ENCODE data around the gene NPTX1. TPM values are rescaled to one million over a fixed set of nuclear protein-coding genes. Genes with fewer than 3 reads are reported as not detected.

The NPTX1 gene
- total RNA-seq, 1 donor from 2014 or later = 1.9 TPM

DNA sequence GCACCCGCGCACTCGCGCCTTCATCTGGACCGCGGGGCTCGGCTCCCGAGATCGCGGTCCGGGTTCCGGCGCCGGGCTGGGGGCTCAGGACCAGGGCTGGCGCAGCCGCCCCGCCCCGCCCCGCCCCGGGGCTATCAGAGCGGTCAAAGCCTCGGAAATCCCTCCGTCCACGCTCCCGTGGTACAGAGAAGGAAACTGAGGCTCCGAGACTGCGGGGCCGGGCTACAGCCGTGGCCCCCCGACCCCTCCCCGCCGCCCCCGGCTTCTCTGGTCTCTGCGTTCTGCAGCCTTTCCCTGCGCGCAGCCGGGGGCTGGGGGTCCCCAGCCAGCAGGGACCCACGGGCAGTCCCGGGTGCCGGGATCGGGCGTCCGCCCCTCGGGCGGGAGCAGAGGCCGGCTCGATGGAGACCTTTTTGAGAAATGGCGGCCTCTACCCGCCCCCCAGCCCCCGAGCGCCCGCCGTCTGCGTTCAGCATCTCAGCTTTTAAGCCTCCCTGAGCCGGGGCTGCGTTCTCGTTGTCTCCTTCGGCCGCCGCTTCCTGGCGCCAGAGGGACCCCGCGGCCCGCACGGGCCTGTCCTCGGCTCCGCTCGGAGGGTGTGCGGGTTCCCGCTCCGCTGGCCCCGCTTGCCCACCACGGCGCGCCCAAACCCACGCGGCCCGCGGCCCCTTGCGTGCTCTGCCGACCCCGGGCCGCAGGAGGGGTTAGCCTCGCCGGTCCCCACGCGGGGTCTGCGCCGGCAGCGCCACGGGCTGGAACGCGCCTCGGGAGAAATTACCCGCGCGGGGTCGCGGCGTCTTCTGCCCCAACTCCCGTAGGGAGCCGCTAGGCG, 1.5 kb upstream of the NPTX1 start:
- H3K4me3 Mint-ChIP-seq = no peak overlapping the region
- H3K4me1 Mint-ChIP-seq = peaks cover 9% of the 10 kb centered on the region
- no peaks in the 10 kb centered on the region for H3K36me3 Mint-ChIP-seq (ENCODE audit: low read depth)
- DNase-seq (ENCODE audit: low read depth, low spot score) = peak; percentile 64
- TF ChIP-seq, protein P1, sequence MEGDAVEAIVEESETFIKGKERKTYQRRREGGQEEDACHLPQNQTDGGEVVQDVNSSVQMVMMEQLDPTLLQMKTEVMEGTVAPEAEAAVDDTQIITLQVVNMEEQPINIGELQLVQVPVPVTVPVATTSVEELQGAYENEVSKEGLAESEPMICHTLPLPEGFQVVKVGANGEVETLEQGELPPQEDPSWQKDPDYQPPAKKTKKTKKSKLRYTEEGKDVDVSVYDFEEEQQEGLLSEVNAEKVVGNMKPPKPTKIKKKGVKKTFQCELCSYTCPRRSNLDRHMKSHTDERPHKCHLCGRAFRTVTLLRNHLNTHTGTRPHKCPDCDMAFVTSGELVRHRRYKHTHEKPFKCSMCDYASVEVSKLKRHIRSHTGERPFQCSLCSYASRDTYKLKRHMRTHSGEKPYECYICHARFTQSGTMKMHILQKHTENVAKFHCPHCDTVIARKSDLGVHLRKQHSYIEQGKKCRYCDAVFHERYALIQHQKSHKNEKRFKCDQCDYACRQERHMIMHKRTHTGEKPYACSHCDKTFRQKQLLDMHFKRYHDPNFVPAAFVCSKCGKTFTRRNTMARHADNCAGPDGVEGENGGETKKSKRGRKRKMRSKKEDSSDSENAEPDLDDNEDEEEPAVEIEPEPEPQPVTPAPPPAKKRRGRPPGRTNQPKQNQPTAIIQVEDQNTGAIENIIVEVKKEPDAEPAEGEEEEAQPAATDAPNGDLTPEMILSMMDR (conservative IDR thresholded peaks at IDR 0.05) = peak; percentile 54
- no peaks in the 10 kb centered on the region for H3K9me3 Mint-ChIP-seq
- H3K27ac Mint-ChIP-seq (ENCODE audit: unreplicated experiment) = no peak overlapping the region
- H3K27me3 Mint-ChIP-seq (ENCODE audit: low read depth) = peaks cover 80% of the 10 kb centered on the region

DNA sequence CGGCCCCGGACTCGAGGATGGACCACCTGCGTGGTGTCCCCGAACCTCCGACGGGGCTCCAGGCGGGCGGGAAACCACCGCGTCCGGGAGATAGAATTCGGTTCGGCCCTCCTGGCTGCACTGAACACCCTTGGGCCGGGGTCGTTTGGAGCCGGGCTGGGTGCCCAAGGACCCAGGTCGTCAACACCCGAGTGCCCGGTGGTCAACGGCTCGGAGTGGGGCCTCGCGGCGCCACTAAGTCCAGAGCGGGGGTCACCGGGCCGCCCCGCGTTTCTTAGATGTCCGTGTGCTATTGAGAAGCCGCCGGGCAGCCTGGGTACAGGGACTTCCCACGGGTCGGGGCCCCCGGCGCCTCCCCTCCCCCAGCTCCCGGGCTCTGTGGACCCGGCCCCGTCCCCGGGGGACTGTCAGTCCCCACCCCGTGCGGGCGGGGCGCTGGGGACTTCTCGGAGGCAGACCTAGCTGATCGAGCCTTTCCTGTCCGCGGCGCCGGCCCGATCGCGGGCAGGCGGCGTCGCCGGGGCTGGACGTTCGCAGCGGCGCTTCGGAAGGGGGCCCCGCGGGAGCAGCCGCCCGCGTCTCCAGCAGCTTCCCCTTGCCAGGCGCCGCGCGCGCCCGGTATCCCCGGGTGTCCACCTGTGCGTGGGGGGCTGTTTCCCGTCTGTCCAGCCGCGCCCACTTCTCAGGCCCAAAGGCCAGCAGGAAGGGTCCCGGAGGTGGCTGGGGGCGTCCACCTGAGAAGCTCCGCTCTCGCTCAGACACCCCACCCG, 655 bp upstream of the NPTX1 start:
- TF ChIP-seq, protein P1 (conservative IDR thresholded peaks at IDR 0.05) = no peak
- no peak for DNase-seq (ENCODE audit: low read depth, low spot score)
- Mint-ChIP-seq H3K4me3 (no peak overlapping the region), H3K27ac (ENCODE audit: unreplicated experiment) (no peak overlapping the region), H3K9me3 (no peaks in the 10 kb centered on the region), H3K27me3 (ENCODE audit: low read depth) (peaks cover 80% of the 10 kb centered on the region), H3K36me3 (ENCODE audit: low read depth) (no peaks in the 10 kb centered on the region), H3K4me1 (peaks cover 9% of the 10 kb centered on the region)

DNA sequence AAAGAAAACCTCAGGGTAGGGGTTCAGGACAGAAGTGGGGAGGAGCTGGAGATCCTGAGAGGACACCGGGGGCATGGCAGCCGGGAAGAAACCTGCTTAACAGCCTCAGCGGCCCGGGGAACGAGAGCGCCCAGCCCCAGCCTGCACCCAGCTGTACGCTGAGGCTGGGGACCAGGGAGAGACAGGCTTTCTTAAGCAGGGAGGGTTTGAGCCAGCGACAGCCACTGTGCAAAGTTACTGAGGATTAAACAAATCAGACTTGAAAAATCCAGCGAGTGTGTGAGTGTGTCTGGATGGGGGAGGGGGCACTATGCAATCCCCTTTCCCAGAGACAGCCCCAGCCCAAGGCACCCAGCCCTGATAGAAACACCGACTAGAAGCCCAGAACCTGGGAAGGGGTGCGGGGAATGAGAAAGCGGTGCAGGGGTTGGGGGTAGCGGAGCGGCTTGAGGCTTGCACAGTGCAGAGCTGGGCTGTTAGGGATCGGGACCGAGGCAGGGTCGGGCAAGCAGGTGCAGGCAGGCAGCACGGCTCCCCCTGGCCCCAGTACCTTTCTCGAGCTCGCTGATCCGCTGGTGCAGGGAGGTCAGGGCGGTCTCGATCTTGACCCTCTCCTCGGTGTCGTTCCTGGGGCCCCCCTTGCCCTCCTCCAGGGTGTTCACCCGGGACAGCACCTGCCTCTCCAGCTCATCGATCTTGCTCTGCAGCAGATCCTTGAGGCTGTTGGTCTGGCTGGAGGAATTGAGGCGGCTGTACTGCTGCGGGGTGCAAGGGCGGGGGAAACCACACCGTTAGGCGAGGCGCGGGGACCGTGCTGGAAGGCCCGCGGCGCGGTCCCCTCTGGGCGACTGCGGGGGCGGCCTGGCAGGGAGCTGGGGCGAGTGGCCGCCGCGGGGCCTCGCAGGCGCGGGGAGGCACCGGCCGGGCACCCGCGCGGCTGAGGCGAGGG, 1.2 kb downstream of the NPTX1 start:
- Mint-ChIP-seq H3K36me3 (ENCODE audit: low read depth) (no peaks in the 10 kb centered on the region), H3K4me1 (peaks cover 9% of the 10 kb centered on the region), H3K9me3 (no peaks in the 10 kb centered on the region), H3K27me3 (ENCODE audit: low read depth) (peaks cover 80% of the 10 kb centered on the region), H3K27ac (ENCODE audit: unreplicated experiment) (no peak overlapping the region), H3K4me3 (peak overlapping the region; percentile 83)
- DNase-seq (ENCODE audit: low read depth, low spot score) = no peak
- TF ChIP-seq, protein P1 (conservative IDR thresholded peaks at IDR 0.05) = no peak

DNA sequence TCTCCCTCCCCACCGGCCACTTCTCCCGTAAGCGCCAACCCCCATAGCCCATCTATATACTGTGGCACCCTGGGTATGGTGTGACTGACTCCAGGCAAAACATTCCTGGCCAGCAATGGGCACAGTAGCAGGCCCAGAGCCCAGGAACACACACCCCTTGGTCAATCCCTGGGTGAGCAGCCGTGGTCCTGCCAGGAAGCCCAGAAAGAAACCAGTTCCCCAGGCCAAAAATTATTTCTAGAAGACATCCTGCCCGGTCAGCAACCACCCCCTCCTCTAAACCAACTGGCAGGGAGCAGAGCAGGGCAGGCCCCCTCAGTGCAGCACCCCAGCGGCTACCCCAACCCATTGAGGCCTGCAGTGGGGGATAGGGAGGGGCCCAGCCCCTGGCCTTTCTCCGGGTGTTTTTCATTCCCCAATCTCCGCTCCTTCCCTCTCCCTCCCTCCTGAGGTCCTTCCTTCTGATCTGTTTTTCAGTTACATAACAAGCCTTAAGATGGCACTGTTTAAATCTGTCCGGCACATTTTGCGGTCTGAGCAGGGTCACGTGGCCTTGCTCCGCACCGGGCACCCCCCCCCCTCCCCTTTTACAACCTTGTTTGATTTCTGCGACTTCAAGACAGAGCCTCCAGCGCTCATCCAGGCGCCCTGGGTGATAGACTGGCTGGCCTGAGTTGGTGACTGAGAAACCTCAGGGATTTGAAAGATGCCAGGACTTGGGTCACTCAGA, 2.0 kb downstream of the NPTX1 start:
- H3K27me3 Mint-ChIP-seq (ENCODE audit: low read depth) = peaks cover 74% of the 10 kb centered on the region
- no peak overlapping the region for H3K27ac Mint-ChIP-seq (ENCODE audit: unreplicated experiment)
- peak overlapping the region; percentile 83 for H3K4me3 Mint-ChIP-seq
- H3K9me3 Mint-ChIP-seq = no peaks in the 10 kb centered on the region
- TF ChIP-seq, protein P1 (conservative IDR thresholded peaks at IDR 0.05) = peak; percentile 44
- peaks cover 9% of the 10 kb centered on the region for H3K4me1 Mint-ChIP-seq
- no peak for DNase-seq (ENCODE audit: low read depth, low spot score)
- no peaks in the 10 kb centered on the region for H3K36me3 Mint-ChIP-seq (ENCODE audit: low read depth)
